ENCODE measurements around the gene NOTUM.

Gene NOTUM

GRCh38 chr17:81961087-81961511 is at the start of gene NOTUM:
NOTUM (minus strand) TSS chr17:81961187; CDS start chr17:81960909, 278 bp downstream.
- peak; percentile 39 to 73 (median 51) for DNase-seq

- no peak for DNase-seq
Observed at GRCh38 chr17:82009413-82009812, 48.4 kb upstream of the NOTUM start.

- no peak for DNase-seq
Observed at GRCh38 chr17:82008941-82009405, 48.0 kb upstream of the NOTUM start.

GRCh38 chr17:82008258-82008940 is 47.4 kb upstream of the NOTUM start:
- no peak for DNase-seq

DNA sequence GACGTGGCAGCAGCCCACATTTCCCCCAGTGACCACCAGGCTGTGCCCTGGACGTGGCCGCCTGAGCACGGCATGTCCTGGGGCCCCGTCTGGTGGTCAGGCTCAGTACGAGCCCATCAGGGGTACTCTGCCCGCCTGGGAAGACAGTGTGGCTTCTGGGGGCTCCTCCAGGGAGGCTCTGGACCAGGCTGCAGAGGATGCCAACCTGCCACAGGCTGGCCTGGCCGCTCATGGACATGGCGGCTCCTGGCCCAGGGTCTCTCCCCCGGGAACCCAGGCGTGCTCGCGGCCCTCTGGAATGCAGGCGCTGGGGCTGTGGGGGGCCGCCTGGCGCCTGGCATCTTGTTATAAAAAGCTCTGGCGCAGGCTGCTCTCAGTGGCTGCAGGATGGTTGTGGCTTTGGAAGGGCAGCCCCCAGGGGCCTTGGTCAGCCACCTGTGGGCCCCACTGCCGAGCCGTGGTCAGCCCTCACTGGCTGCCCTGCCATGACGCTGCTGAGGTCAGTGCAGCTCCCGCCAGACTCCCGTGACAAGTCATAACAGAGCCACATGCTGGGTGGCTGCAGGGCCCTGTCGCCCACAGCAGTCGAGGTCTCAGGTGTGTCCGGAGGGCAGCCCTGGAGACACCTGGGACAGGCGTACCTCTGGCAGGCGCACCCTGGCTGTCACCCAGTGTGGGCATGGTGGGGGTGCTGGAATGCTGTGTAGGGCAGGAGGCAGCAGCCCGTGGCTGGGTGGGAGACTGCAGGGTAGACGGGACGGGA is 46.7 kb upstream of the NOTUM start:
- no peak for DNase-seq

GRCh38 chr17:82007228-82007494 is 46.2 kb upstream of the NOTUM start:
- no peak for DNase-seq

- DNase-seq: no peak
Observed at GRCh38 chr17:82006468-82007227, 45.7 kb upstream of the NOTUM start.

DNA sequence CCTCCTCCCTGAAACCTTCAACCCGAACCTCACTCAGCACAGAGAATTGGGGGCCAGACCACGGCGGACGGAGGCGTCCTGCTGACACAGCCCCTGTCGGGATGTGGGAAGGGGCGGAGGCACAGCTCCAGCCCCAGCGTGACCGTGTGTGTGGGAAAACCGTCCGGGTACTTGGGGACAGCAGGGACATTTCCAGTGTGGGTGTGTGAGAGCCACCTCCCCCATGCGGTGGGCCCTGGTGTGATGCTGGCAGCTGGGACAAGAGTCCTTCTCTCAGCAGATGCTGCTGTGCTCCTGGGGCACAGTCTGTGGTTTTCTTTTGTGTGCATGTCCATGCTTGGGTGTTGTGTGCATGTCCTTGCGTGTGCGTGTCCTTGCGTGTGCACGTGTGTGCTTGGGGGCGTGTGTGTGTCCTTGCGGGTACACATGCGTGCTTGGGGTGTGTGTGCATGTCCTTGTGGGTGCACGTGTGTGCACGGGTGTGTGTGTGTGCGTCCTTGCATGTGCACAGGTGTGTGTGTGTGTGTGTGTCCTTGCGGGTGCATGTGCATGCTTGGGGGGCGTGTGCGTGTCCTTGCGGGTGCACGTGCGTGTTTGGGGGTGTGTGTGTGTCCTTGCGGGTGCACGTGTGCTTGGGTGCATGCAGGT is 44.8 kb upstream of the NOTUM start:
- DNase-seq: no peak

DNA sequence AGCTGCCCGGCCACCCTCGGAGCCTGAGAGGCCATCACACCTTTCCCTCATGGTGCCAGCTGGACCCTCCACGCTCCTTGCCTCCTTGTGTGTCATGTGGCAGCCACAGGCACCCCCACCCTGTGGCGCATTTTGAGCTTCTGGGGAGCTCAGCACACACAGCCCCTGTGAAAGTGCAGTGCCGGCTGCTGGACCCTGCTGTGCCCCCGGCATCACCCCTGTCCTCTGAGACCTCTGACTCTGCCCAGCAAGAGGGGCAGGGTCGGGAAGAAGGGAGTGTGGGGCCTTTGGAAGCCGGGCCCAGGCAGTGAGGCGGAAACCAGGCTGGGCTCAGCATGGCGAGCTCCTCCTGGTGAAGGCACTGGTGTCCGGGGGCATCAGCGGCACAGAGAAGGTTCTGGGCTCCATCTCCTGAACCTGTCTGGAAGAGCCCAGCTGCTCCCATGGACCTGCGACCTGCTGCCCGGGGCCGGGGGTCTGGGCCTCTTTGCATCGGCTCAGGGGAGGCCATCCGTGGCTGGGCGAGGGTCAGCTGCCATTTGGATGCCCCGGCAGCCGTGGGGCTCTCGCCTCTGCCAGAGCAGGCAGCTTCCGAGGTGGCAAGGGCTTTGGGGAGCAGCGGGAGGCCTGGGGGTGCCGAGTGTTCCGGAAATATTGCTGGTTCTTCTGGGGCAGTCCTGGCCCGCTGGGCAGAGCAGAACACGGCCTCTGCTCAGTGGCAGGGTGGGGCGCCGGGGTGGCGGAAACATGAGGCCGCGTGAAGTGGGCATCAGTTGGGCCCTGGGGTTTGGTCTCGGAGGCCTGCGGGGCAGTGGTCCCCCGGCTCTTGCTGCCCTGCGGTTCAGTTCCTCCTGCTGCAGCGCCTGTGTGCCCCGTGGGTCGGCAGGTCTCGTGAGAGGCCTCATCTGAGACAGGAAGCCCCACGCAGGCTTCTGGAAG is 43.8 kb upstream of the NOTUM start:
- no peak for DNase-seq

GRCh38 chr17:82003411-82004381 is 42.7 kb upstream of the NOTUM start:
- no peak for DNase-seq

- DNase-seq: no peak
Observed at GRCh38 chr17:82001571-82002056, 40.6 kb upstream of the NOTUM start.

DNA sequence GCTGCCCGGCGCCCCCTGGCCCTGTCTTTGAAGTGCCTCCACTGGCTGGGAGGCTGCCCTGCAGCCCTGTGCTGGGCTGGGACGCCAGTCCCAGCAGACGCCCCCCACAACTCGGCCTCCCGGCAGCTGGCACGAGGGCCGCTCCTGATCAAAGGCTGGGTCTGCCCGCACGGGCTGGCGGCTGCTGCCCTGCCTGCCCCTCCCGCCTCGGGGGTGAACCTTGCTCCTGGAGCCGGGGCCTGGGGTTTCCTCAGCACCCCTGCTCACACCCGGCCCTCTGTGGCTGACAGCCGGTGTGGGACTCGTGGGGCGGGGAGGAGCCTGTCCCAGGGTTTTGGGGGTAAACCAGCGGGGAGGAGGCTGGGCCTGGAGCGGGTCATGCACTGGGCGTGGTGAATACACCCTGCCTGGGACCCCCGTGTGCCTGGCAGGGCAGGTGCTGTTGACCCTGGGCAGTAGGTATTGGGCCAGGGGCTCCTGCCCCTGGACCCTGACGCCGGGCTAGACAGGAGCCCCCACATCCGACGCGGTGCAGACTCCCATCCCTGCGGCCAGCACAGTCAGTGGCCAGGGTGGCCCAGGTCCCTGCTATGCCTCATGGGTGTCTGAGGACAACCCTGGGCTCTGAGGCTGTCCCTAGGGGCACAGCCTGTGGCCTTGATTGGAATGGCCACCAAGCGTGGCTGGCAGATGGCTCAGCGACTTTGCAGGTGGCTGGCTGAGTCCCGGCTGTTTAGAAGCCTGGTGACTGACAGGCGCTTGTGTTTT is 40.0 kb upstream of the NOTUM start:
- DNase-seq: no peak

DNA sequence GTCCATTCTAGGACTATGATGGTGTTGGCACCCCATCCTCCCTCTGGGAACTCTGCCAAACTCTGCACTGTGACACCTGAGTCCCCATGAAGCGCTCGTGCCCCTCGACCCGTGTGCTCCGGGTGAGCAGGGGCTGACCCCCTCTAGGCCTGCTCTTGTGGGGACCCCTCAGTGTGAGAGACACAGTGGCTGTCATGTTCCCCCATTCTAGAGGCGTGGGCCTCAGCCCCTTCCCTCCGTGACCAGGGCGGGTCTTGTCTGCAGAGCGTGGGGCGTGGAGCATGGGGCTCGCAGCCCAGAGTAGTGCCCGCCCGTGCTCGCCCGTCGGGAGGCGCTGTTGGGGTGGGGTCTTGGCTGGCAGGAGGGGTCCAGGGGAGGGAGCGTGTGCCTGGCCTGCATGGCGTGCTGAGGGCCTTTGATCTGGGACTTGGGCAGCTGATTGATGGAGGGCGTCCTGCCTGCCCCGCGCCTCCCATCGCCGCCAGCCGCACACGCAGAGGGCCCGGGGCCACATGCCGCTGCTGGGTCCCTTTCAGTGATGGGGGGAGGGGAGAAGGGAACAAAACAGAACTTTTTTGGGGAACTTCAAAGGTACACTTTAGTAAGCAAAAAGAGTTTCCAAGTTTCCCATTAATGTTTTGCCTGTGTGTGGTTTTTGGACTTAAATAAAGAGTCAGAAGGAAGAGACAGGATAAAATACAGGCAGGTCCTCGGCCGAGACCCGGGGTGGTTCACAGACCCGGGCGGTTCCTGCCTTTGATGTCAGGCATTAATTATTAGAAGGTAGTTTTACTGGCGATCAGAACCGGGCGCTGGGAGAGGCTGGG is 39.2 kb upstream of the NOTUM start:
- DNase-seq: no peak

DNA sequence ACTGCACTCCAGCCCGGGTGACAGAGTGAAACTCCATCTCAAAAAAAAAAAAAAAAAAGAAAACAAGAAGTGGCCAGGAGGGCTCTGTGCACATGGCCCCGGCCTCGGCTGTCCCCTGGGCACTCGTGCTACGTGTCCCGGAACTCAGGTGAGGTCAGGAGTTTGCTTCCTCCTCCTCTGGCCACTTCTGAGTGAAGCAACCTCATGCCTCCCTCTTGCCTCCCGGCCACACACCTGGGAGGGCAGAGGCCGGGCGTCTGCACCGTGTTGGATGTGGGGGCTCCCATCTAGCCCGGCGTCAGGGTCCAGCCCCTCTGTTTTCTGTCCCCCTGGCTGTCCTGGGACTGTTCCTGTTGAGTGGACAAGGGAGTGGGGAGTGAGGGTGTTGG is 38.6 kb upstream of the NOTUM start:
- no peak for DNase-seq

DNA sequence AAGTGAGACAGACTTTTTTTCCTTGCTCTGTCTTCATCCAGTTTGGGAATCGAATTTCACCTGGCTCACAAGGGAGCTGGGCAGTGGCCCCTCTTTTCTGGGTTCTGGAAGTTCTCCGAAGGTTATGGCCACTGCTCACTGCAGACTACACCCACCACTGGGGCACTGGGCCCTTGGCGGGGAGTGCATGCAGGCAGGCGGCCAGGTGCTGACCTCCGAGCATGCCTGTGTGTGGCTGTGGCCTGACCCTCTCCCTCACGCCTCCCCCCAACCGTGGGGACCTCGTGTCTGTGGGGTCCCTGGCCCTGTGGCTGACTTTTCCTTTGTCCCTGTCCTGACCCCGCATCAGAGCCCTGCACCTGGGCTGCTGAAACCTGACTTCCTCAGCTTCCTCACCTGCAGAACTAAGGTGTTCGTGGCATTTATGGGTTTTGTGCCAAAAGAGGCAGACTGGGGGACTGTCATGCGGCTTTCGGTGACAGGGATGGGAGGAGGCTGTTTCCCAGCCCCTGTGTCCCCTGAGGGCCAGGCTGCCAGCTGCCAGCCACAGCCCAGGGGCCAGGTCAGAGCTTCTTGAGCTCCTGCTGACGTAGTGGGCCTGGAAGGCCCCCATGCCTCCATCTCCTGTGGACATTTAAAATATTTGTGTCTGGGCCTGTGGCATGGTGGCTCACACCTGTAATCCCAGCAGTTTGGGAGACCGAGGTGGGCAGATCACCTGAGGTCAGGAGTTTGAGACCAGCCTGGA is 37.9 kb upstream of the NOTUM start:
- DNase-seq: no peak

- no peak for DNase-seq
Observed at GRCh38 chr17:81998212-81998611, 37.2 kb upstream of the NOTUM start.

DNA sequence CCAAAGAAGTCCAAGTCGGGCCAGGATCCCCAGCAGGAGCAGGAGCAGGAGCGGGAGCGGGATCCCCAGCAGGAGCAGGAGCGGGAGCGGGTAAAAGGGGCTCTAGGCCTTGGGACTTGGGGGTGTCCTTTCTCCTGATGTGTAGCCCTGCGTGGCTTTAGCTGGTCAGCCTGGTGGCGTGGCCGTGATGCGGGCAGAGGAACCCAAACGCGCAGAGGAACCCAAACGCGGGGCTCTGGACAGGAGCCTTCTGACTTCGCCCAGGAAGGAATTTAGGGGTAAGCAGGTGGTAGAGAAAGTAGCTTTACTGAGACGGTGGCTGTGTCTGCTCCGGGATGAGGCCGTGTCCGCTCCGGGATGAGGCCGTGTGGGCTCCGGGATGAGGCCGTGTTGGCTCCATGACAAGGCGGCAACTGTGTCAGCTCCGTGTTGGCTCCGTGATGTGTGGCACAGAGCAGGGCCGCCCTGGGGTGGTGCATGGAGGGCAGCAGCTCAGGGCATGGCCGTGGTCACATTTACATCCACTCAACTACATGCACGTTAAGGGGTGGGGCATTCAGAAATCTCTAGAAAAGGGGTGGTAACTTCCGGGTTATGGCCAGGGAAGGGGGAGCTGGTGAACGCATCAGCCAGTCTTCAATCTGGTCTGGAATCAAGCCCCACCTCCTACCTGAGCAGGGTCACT is 35.9 kb upstream of the NOTUM start:
- DNase-seq: no peak

Data from suppressor macrophage treated with lipopolysaccharide for 1 hour (primary cell).